ENCODE data around the gene BORCS5. TPM values are rescaled to one million over a fixed set of nuclear protein-coding genes. Genes with fewer than 3 reads are reported as not detected.

Gene BORCS5
- total RNA-seq, 1 donor from 2014 or later, result 10.1 TPM

- no peak for TF ChIP-seq CTCF (IDR thresholded peaks at IDR 0.05)
- no peak for ATAC-seq
- Histone ChIP-seq H3K36me3 (no peaks in the 10 kb centered on the region), H3K27me3 (ENCODE audit: low read depth) (no peaks in the 10 kb centered on the region), H3K4me1 (peaks cover 25% of the 10 kb centered on the region), H3K4me3 (no peak overlapping the region), H3K9me3 (no peaks in the 10 kb centered on the region), H3K27ac (peak overlapping the region; percentile 42)
- intact Hi-C loops (cut with DNase I), result no loop called here
- DNase-seq, result no peak
Measured at GRCh38 chr12:12440784-12441428, 84.0 kb downstream of the BORCS5 start.

- peak overlapping the region; percentile 42 for H3K27ac ChIP-seq
- no peak for TF ChIP-seq CTCF (IDR thresholded peaks at IDR 0.05)
- H3K4me3 ChIP-seq, result no peak overlapping the region
- intact Hi-C loops (cut with DNase I), result no loop called here
- ATAC-seq, result no peak
- H3K27me3 ChIP-seq (ENCODE audit: low read depth), result no peaks in the 10 kb centered on the region
- no peak for DNase-seq
- H3K9me3 ChIP-seq, result no peaks in the 10 kb centered on the region
- H3K4me1 ChIP-seq, result peaks cover 23% of the 10 kb centered on the region
- no peaks in the 10 kb centered on the region for H3K36me3 ChIP-seq
Measured at GRCh38 chr12:12441429-12441807, 84.5 kb downstream of the BORCS5 start.

GRCh38 chr12:12441843-12442461 is 85.1 kb downstream of the BORCS5 start:
- no peak overlapping the region for H3K4me3 ChIP-seq
- DNase-seq, result no peak
- no peak for TF ChIP-seq CTCF (IDR thresholded peaks at IDR 0.05)
- intact Hi-C loops (cut with DNase I), result no loop called here
- ATAC-seq, result peak; percentile 8 to 49
- peak overlapping the region; percentile 42 for H3K27ac ChIP-seq
- H3K36me3 ChIP-seq, result no peaks in the 10 kb centered on the region
- no peaks in the 10 kb centered on the region for H3K9me3 ChIP-seq
- H3K4me1 ChIP-seq, result peaks cover 23% of the 10 kb centered on the region
- H3K27me3 ChIP-seq (ENCODE audit: low read depth), result no peaks in the 10 kb centered on the region

- ATAC-seq, result no peak
- peak overlapping the region; percentile 42 for H3K27ac ChIP-seq
Measured at GRCh38 chr12:12442548-12443071, 85.7 kb downstream of the BORCS5 start.

GRCh38 chr12:12443431-12443878 is 86.6 kb downstream of the BORCS5 start:
- Histone ChIP-seq H3K27ac (peak overlapping the region; percentile 42), H3K9me3 (no peaks in the 10 kb centered on the region), H3K4me3 (no peak overlapping the region), H3K36me3 (no peaks in the 10 kb centered on the region), H3K4me1 (peaks cover 23% of the 10 kb centered on the region), H3K27me3 (ENCODE audit: low read depth) (no peaks in the 10 kb centered on the region)
- intact Hi-C loops (cut with DNase I), result no loop called here
- DNase-seq (no peak), ATAC-seq (no peak)
- no peak for TF ChIP-seq CTCF (IDR thresholded peaks at IDR 0.05)

More at GRCh38 chr12:12442548-12443071, 85.7 kb downstream of the BORCS5 start:
- peaks cover 23% of the 10 kb centered on the region for H3K4me1 ChIP-seq
- H3K9me3 ChIP-seq, result no peaks in the 10 kb centered on the region
- DNase-seq, result no peak
- H3K27me3 ChIP-seq (ENCODE audit: low read depth), result no peaks in the 10 kb centered on the region
- H3K4me3 ChIP-seq, result no peak overlapping the region
- no peaks in the 10 kb centered on the region for H3K36me3 ChIP-seq
- no peak for TF ChIP-seq CTCF (IDR thresholded peaks at IDR 0.05)
- intact Hi-C loops (cut with DNase I), result no loop called here

Data from lower lobe of right lung (tissue), 2 donors.